Fibroblast of villous mesenchyme (primary cell): Measurements from ENCODE around the gene SORL1. TPM values are rescaled to one million over a fixed set of nuclear protein-coding genes. Genes with fewer than 3 reads are reported as not detected.

Experiments
- DNase-seq: peaks from one replicate; pipeline ENCODE4 v3.0.0-alpha.2; 2010; ENCODE audit warnings: low read depth
- H3K4me3 ChIP-seq: 2 replicates; pipeline ENCODE4 v1.5.1; 2011; ENCODE audit warnings: low read depth, mild to moderate bottlenecking, low read length
- CTCF ChIP-seq: IDR thresholded peaks from 2 replicates; pipeline ENCODE4 v1.5.1; 2012; ENCODE audit warnings: low read depth, mild to moderate bottlenecking, low read length; ENCODE audit not compliant: insufficient read depth
- total RNA-seq: library from RNA; depleted of rRNA; stranded (reverse); fragments of >200 nt; gene quantifications from 2 replicates; pipeline ENCODE4 v1.2.3, GENCODE V29; 2012

Gene SORL1
- total RNA-seq, 1 donor = 0.43 TPM

GRCh38 chr11:121544956-121545355, 92.8 kb downstream of the SORL1 start:
- H3K4me3 ChIP-seq = no peak overlapping the region
- DNase-seq = no peak
- no peak for TF ChIP-seq CTCF

GRCh38 chr11:121547574-121547973, 95.5 kb downstream of the SORL1 start:
- no peak overlapping the region for H3K4me3 ChIP-seq
- no peak for DNase-seq
- TF ChIP-seq CTCF = no peak

- TF ChIP-seq CTCF = no peak
- no peak overlapping the region for H3K4me3 ChIP-seq
- DNase-seq = no peak
Measured at GRCh38 chr11:121550247-121551030, 98.3 kb downstream of the SORL1 start.

- no peak for DNase-seq
- no peak overlapping the region for H3K4me3 ChIP-seq
- TF ChIP-seq CTCF = no peak
Measured at GRCh38 chr11:121551463-121551862, 99.3 kb downstream of the SORL1 start.

- DNase-seq = no peak
- H3K4me3 ChIP-seq = no peak overlapping the region
- no peak for TF ChIP-seq CTCF
Measured at GRCh38 chr11:121552154-121552553, 100.0 kb downstream of the SORL1 start.

GRCh38 chr11:121552644-121553043, 100.5 kb downstream of the SORL1 start:
- no peak overlapping the region for H3K4me3 ChIP-seq
- TF ChIP-seq CTCF = no peak
- no peak for DNase-seq

GRCh38 chr11:121553389-121553788, 101.3 kb downstream of the SORL1 start:
- no peak overlapping the region for H3K4me3 ChIP-seq
- no peak for TF ChIP-seq CTCF
- no peak for DNase-seq
